Activated T-cell treated with anti-CD3 and anti-CD28 coated beads for 48 hours (primary cell): ENCODE data around the gene GASK1B.

Experiments used
- DNase-seq: peaks from one replicate; pipeline ENCODE4 v3.0.0-alpha.2; 2020; ENCODE audit warnings: low read depth

Gene GASK1B

GRCh38 chr4:158172261-158173258 is at the start of gene GASK1B:
Gene GASK1B, minus strand, starts transcription at chr4:158173025. Its CDS starts 1,650 bp downstream, at chr4:158171375.
- no peak for DNase-seq

- DNase-seq: no peak
Observed at GRCh38 chr4:158219623-158220022, 46.8 kb upstream of the GASK1B start.

GRCh38 chr4:158217763-158218162 is 44.9 kb upstream of the GASK1B start:
- no peak for DNase-seq

GRCh38 chr4:158214856-158215255 is 42.0 kb upstream of the GASK1B start:
- no peak for DNase-seq

- no peak for DNase-seq
Observed at GRCh38 chr4:158213466-158213865, 40.6 kb upstream of the GASK1B start.

- no peak for DNase-seq
Observed at GRCh38 chr4:158211222-158211621, 38.4 kb upstream of the GASK1B start.

GRCh38 chr4:158209825-158210807 is 37.3 kb upstream of the GASK1B start, which contains the start of gene TMEM144:
Gene TMEM144, plus strand, starts transcription at chr4:158210486. Its CDS starts 2,182 bp downstream, at chr4:158212668.
- peak; percentile 53 for DNase-seq

GRCh38 chr4:158208963-158209640 is 36.3 kb upstream of the GASK1B start:
- no peak for DNase-seq

- DNase-seq: no peak
Observed at GRCh38 chr4:158203929-158204328, 31.1 kb upstream of the GASK1B start.

GRCh38 chr4:158203436-158203835 is 30.6 kb upstream of the GASK1B start:
- DNase-seq: no peak

GRCh38 chr4:158202481-158202880 is 29.7 kb upstream of the GASK1B start:
- DNase-seq: no peak

- no peak for DNase-seq
Observed at GRCh38 chr4:158201876-158202275, 29.1 kb upstream of the GASK1B start.

GRCh38 chr4:158201322-158201721 is 28.5 kb upstream of the GASK1B start:
- DNase-seq: no peak

GRCh38 chr4:158200214-158200613 is 27.4 kb upstream of the GASK1B start:
- no peak for DNase-seq

- DNase-seq: no peak
Observed at GRCh38 chr4:158197194-158197776, 24.5 kb upstream of the GASK1B start.

GRCh38 chr4:158195297-158195696 is 22.5 kb upstream of the GASK1B start:
- no peak for DNase-seq

GRCh38 chr4:158193171-158193749 is 20.4 kb upstream of the GASK1B start:
- no peak for DNase-seq

GRCh38 chr4:158192439-158193158 is 19.8 kb upstream of the GASK1B start:
- no peak for DNase-seq

GRCh38 chr4:158190718-158191117 is 17.9 kb upstream of the GASK1B start:
- DNase-seq: no peak

- DNase-seq: no peak
Observed at GRCh38 chr4:158189422-158189821, 16.6 kb upstream of the GASK1B start.
